WTC11 (cell line): Measurements from ENCODE around the gene VWF. TPM values are rescaled to one million over a fixed set of nuclear protein-coding genes. Genes with fewer than 3 reads are reported as not detected.

Experiments
- ATAC-seq: fragments of 200-7000 bp; cut with Tn5 transposase; 2 replicates; pipeline ENCODE4 v1.10.0; 2021; ENCODE audit warnings: mild to moderate bottlenecking, moderate library complexity
- CTCF ChIA-PET: fragments of 300-600 bp; sonication (Branson Sonifier 250); formaldehyde crosslinking; loops from one replicate; lab custom pipeline; 2021; ENCODE audit warnings: antibody characterized with exemption; lab: Charles Lee
- POLR2A ChIA-PET: fragments of 350-600 bp; sonication (Branson Sonifier 250); formaldehyde crosslinking; loops from one replicate; lab custom pipeline; 2021; ENCODE audit warnings: antibody characterized with exemption; lab: Charles Lee
- DNase-seq: peaks from one replicate; pipeline ENCODE4 v3.0.0; 2021; ENCODE audit warnings: low spot score
- H3K27ac Mint-ChIP-seq: 2 replicates; pipeline ENCODE4 v1.8.0; 2021; ENCODE audit warnings: mixed read lengths
- H3K27me3 Mint-ChIP-seq: 2 replicates; pipeline ENCODE4 v1.8.0; 2021; ENCODE audit warnings: low read depth, mild to moderate bottlenecking, moderate library complexity, mixed read lengths
- H3K36me3 Mint-ChIP-seq: 2 replicates; pipeline ENCODE4 v1.8.0; 2021; ENCODE audit warnings: mixed read lengths
- H3K4me1 Mint-ChIP-seq: 2 replicates; pipeline ENCODE4 v1.8.0; 2022; ENCODE audit warnings: mixed read lengths
- H3K4me3 Mint-ChIP-seq: 2 replicates; pipeline ENCODE4 v1.8.0; 2021; ENCODE audit warnings: mild to moderate bottlenecking, moderate library complexity, mixed read lengths
- H3K9me3 Mint-ChIP-seq: 2 replicates; pipeline ENCODE4 v1.8.0; 2021; ENCODE audit warnings: mixed read lengths
- CBFB ChIP-seq: sonication (generic); formaldehyde crosslinking; IDR thresholded peaks from 2 replicates; pipeline ENCODE4 v1.8.1; 2022; ENCODE audit warnings: mild to moderate bottlenecking, low read depth, missing genetic modification reagents
- CREM ChIP-seq: sonication (generic); formaldehyde crosslinking; IDR thresholded peaks from 2 replicates; pipeline ENCODE4 v1.8.1; 2022; ENCODE audit warnings: mild to moderate bottlenecking, missing genetic modification reagents, moderate library complexity
- ELF4 ChIP-seq: sonication (generic); formaldehyde crosslinking; IDR thresholded peaks from 2 replicates; pipeline ENCODE4 v1.8.1; 2022; ENCODE audit warnings: low read depth, mild to moderate bottlenecking, moderate library complexity, missing genetic modification reagents
- ETV6 ChIP-seq: sonication (generic); formaldehyde crosslinking; IDR thresholded peaks from 2 replicates; pipeline ENCODE4 v1.8.1; 2022; ENCODE audit warnings: mild to moderate bottlenecking, missing genetic modification reagents
- FOXK1 ChIP-seq: sonication (generic); formaldehyde crosslinking; IDR thresholded peaks from 2 replicates; pipeline ENCODE4 v1.8.0; 2022; ENCODE audit warnings: mild to moderate bottlenecking, moderate library complexity, missing genetic modification reagents
- FOXP1 ChIP-seq: sonication (generic); formaldehyde crosslinking; IDR thresholded peaks from 2 replicates; pipeline ENCODE4 v1.8.0; 2022; ENCODE audit warnings: missing genetic modification reagents, mild to moderate bottlenecking, moderate library complexity, borderline replicate concordance
- GRHL2 ChIP-seq: fragments of 250-450 bp; sonication (Bioruptor Pico); IDR thresholded peaks from 2 replicates; pipeline ENCODE4 v1.8.0; 2022; ENCODE audit warnings: mild to moderate bottlenecking, moderate library complexity; ENCODE audit not compliant: insufficient replicate concordance, severe bottlenecking
- IRF2 ChIP-seq: sonication (generic); formaldehyde crosslinking; IDR thresholded peaks from 2 replicates; pipeline ENCODE4 v1.8.0; 2022; ENCODE audit warnings: low read depth, missing genetic modification reagents, borderline replicate concordance
- JAZF1 ChIP-seq: fragments of 250-450 bp; sonication (Bioruptor Pico); IDR thresholded peaks from 2 replicates; pipeline ENCODE4 v1.9.0; 2021; ENCODE audit warnings: moderate library complexity, mild to moderate bottlenecking, inconsistent platforms
- MXD4 ChIP-seq: fragments of 250-450 bp; sonication (Bioruptor Pico); IDR thresholded peaks from 2 replicates; pipeline ENCODE4 v1.8.0; 2021; ENCODE audit warnings: mild to moderate bottlenecking, moderate library complexity, borderline replicate concordance
- MYBL2 ChIP-seq: sonication (generic); formaldehyde crosslinking; IDR thresholded peaks from 2 replicates; pipeline ENCODE4 v1.8.1; 2023; ENCODE audit warnings: mild to moderate bottlenecking, moderate library complexity, missing genetic modification reagents
- OVOL2 ChIP-seq: fragments of 250-450 bp; sonication (Bioruptor Pico); IDR thresholded peaks from 2 replicates; pipeline ENCODE4 v1.9.0; 2021; ENCODE audit warnings: mild to moderate bottlenecking, borderline replicate concordance
- RORB ChIP-seq: fragments of 250-450 bp; sonication (Bioruptor Pico); IDR thresholded peaks from 2 replicates; pipeline ENCODE4 v1.9.0; 2021; ENCODE audit warnings: mild to moderate bottlenecking
- TP53 ChIP-seq: sonication (generic); formaldehyde crosslinking; IDR thresholded peaks from 2 replicates; pipeline ENCODE4 v1.8.1; 2023; ENCODE audit warnings: mild to moderate bottlenecking, missing genetic modification reagents
- ZNF138 ChIP-seq: sonication (generic); formaldehyde crosslinking; conservative IDR thresholded peaks from 2 replicates; pipeline ENCODE4 v1.8.1; 2022; ENCODE audit warnings: mild to moderate bottlenecking, moderate library complexity, missing genetic modification reagents
- ZNF317 ChIP-seq: sonication (generic); formaldehyde crosslinking; IDR thresholded peaks from 2 replicates; pipeline ENCODE4 v1.8.1; 2023; ENCODE audit warnings: low read depth, mild to moderate bottlenecking, moderate library complexity, missing genetic modification reagents, borderline replicate concordance
- ZNF416 ChIP-seq: fragments of 250-450 bp; sonication (Bioruptor Pico); IDR thresholded peaks from 2 replicates; pipeline ENCODE4 v1.9.0; 2021; ENCODE audit warnings: mild to moderate bottlenecking, inconsistent platforms
- total RNA-seq: library from RNA; stranded (reverse); gene quantifications from 3 replicates; pipeline ENCODE4 v1.2.3, GENCODE V29; 2021
- TF ChIP-seq, protein P1 (sequence below): sonication (generic); formaldehyde crosslinking; IDR thresholded peaks from 2 replicates; pipeline ENCODE4 v1.8.1; 2022; ENCODE audit warnings: mild to moderate bottlenecking, missing genetic modification reagents, moderate library complexity, borderline replicate concordance
- TF ChIP-seq, protein P2 (sequence below): sonication (generic); formaldehyde crosslinking; IDR thresholded peaks from 2 replicates; pipeline ENCODE4 v1.8.0; 2022; ENCODE audit warnings: mild to moderate bottlenecking, missing genetic modification reagents
- TF ChIP-seq, protein P3 (sequence below): sonication (generic); formaldehyde crosslinking; IDR thresholded peaks from 2 replicates; pipeline ENCODE4 v1.8.0; 2023; ENCODE audit warnings: missing genetic modification reagents
- TF ChIP-seq, protein P4 (sequence below): fragments of 250-450 bp; sonication (Bioruptor Pico); IDR thresholded peaks from 2 replicates; pipeline ENCODE4 v1.9.0; 2021; ENCODE audit warnings: moderate library complexity, mild to moderate bottlenecking, inconsistent platforms, borderline replicate concordance
- TF ChIP-seq, protein P5 (sequence below): fragments of 200-600 bp; IDR thresholded peaks from 2 replicates; pipeline ENCODE4 v1.8.0; 2022; ENCODE audit warnings: antibody characterized with exemption

Gene VWF
- total RNA-seq, 1 experiment from 2014 or later: 0.48 TPM

DNA sequence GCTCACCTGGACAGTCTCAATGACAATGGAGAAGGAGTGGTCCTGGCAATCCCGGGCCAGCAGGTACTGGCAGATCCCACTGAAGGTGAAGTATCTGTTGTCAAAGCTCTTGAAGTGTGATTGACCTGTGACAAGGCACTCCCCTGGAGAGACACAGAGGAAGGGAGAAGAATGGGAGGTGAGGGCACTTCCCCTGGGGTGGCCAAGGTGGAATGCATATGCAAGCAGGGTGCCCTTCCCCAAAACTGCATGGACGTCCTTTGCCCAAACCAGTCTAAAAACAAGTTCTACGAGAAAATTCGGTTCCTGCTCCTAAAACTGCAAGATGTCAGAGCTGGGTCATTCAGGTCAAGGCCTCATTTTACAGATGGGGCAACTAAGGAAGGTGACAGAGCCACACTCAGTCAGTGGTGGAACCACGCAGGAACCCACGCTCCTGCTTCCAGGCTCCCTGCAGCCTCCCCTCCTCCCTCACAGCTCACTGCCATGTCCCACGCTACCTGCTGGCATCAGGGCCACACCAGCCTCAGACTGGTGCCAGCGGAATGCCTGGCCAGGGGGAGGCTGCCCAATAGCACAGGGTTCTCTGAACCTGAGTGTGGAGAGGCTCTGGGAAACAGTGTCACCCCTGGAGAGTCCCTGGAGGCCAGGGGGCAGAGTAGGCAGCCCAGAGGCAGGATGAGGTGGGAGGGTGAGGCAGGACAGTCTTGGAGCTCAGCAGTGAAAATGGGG is 59.2 kb downstream of the VWF start:
- ChIA-PET POLR2A (no interaction called here), CTCF (interaction anchor here (0.8 to 9.7 kb wide), 12 partner anchors 10 to 400 kb away, joined by 3 to 84 read pairs (median 4); no protein-coding TSS in a partner anchor)
- H3K4me3 Mint-ChIP-seq: no peak overlapping the region
- no peak overlapping the region for H3K27ac Mint-ChIP-seq
- no peak for ATAC-seq
- no peaks in the 10 kb centered on the region for H3K9me3 Mint-ChIP-seq
- no peaks in the 10 kb centered on the region for H3K36me3 Mint-ChIP-seq
- TF ChIP-seq ZNF138: no peak
- TF ChIP-seq ZNF317 (CRISPR knock-in tag): no peak
- no peak for TF ChIP-seq CREM (CRISPR knock-in tag)
- no peak for TF ChIP-seq FOXP1
- TF ChIP-seq JAZF1 (CRISPR knock-in tag): no peak
- TF ChIP-seq OVOL2 (CRISPR knock-in tag): no peak
- TF ChIP-seq, protein P1, sequence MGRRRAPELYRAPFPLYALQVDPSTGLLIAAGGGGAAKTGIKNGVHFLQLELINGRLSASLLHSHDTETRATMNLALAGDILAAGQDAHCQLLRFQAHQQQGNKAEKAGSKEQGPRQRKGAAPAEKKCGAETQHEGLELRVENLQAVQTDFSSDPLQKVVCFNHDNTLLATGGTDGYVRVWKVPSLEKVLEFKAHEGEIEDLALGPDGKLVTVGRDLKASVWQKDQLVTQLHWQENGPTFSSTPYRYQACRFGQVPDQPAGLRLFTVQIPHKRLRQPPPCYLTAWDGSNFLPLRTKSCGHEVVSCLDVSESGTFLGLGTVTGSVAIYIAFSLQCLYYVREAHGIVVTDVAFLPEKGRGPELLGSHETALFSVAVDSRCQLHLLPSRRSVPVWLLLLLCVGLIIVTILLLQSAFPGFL (CRISPR knock-in tag): no peak
- TF ChIP-seq, protein P2, sequence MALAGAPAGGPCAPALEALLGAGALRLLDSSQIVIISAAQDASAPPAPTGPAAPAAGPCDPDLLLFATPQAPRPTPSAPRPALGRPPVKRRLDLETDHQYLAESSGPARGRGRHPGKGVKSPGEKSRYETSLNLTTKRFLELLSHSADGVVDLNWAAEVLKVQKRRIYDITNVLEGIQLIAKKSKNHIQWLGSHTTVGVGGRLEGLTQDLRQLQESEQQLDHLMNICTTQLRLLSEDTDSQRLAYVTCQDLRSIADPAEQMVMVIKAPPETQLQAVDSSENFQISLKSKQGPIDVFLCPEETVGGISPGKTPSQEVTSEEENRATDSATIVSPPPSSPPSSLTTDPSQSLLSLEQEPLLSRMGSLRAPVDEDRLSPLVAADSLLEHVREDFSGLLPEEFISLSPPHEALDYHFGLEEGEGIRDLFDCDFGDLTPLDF (CRISPR knock-in tag): no peak
- TF ChIP-seq IRF2 (CRISPR knock-in tag): no peak
- no peak for TF ChIP-seq ELF4
- TF ChIP-seq TP53 (CRISPR knock-in tag): no peak
- TF ChIP-seq GRHL2 (CRISPR knock-in tag): no peak
- no peak for TF ChIP-seq MYBL2 (CRISPR knock-in tag)
- TF ChIP-seq MXD4: no peak
- TF ChIP-seq, protein P3, sequence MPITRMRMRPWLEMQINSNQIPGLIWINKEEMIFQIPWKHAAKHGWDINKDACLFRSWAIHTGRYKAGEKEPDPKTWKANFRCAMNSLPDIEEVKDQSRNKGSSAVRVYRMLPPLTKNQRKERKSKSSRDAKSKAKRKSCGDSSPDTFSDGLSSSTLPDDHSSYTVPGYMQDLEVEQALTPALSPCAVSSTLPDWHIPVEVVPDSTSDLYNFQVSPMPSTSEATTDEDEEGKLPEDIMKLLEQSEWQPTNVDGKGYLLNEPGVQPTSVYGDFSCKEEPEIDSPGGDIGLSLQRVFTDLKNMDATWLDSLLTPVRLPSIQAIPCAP: no peak
- DNase-seq: no peak
- H3K27me3 Mint-ChIP-seq: no peaks in the 10 kb centered on the region
- peaks cover 7% of the 10 kb centered on the region for H3K4me1 Mint-ChIP-seq

DNA sequence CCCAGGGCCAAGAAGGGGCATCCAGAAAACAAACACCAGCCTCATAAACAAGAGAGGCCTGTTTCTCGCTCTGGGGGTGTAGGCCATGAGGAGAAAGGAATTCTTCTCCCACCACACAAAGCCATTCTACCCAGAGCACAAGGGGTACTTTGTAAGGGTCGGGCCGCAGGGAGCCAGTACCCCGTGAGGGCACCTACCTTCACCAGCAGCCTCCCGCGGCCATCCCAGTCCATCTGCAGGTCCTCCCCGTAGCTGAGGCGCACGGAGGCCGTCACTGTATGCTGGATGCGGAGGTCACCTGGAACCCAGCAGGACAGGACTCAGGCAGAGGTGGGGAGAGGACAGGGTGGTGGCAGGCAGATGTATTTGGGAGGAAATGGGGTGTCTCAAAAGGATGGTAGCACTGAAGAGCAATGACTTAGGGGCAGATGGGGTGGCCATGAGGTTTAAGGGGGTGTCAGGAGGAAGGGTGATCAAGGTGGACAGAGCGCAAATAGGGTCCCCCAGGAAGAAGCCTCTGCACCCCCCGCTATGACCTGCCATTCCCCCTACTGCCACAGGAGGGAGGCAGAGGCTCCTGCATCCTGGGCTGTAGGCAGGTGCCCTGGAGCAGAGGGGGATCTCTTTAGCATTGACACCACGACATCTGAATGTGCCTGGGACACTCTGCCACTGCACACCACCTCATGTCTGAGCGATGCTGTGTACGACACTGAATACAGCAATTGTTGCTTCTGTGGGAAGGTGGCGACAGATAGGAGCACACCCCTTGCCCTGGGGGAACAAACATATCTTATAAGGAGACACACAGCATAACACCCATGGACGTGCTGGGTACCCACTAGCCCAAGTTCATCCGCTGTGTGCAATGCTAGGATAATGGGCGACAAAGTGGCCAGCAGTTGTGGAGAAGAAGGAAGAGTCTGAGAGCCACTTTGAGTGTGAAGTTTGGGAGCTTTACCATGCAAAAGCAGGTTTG is 61.4 kb downstream of the VWF start:
- ATAC-seq (peak; percentile 80), DNase-seq (peak; percentile 82)
- POLR2A ChIA-PET: no interaction called here
- Mint-ChIP-seq H3K4me3 (no peak overlapping the region), H3K27ac (no peak overlapping the region), H3K36me3 (no peaks in the 10 kb centered on the region), H3K9me3 (no peaks in the 10 kb centered on the region), H3K27me3 (no peaks in the 10 kb centered on the region), H3K4me1 (peaks cover 20% of the 10 kb centered on the region)
- no peak for TF ChIP-seq CBFB (CRISPR knock-in tag)
- no peak for TF ChIP-seq ZNF416 (CRISPR knock-in tag)
- no peak for TF ChIP-seq ETV6
- TF ChIP-seq, protein P4, sequence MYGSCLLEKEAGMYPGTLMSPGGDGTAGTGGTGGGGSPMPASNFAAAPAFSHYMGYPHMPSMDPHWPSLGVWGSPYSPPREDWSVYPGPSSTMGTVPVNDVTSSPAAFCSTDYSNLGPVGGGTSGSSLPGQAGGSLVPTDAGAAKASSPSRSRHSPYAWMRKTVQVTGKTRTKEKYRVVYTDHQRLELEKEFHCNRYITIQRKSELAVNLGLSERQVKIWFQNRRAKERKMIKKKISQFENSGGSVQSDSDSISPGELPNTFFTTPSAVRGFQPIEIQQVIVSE: no peak
- TF ChIP-seq RORB (CRISPR knock-in tag): no peak
- no peak for TF ChIP-seq FOXK1 (CRISPR knock-in tag)
- TF ChIP-seq, protein P5, sequence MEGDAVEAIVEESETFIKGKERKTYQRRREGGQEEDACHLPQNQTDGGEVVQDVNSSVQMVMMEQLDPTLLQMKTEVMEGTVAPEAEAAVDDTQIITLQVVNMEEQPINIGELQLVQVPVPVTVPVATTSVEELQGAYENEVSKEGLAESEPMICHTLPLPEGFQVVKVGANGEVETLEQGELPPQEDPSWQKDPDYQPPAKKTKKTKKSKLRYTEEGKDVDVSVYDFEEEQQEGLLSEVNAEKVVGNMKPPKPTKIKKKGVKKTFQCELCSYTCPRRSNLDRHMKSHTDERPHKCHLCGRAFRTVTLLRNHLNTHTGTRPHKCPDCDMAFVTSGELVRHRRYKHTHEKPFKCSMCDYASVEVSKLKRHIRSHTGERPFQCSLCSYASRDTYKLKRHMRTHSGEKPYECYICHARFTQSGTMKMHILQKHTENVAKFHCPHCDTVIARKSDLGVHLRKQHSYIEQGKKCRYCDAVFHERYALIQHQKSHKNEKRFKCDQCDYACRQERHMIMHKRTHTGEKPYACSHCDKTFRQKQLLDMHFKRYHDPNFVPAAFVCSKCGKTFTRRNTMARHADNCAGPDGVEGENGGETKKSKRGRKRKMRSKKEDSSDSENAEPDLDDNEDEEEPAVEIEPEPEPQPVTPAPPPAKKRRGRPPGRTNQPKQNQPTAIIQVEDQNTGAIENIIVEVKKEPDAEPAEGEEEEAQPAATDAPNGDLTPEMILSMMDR: peak; percentile 96
- TF ChIP-seq ZNF138: 0 out of 2 replicates have a peak, but pooled peaks have one; percentile 30
- CTCF ChIA-PET: interaction anchor here (0.6 kb wide), 1 partner anchor 414 kb away, joined by 3 read pairs; no protein-coding TSS in a partner anchor
